ENCODE measurements around the gene TNFSF11. TPM values are rescaled to one million over a fixed set of nuclear protein-coding genes. Genes with fewer than 3 reads are reported as not detected.

Gene TNFSF11
- total RNA-seq, 1 experiment from 2014 or later = 3.5 TPM

DNA sequence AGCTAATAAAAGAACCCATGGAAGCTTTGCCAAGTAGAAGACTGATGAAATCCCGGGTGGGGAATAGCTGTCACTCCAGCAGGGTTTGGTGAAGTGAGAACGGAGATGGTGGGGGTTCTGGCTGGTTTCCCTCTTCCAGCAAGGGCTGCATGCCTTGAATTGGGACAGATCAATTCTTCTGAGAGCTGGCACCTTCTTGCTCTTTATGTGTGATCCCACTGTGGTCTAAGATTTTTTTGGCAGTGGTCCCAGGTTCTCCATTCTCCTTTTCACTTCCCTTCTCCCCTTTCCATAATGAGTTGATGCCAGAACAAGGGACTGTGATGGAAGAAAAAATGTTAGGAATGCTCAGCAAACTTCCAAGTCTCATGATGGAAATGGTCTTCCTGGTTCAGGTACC is 50.0 kb downstream of the TNFSF11 start:
- H4K5ac ChIP-seq (ENCODE audit: insufficient read length, low read depth, low read length) = no peak overlapping the region
- Mint-ChIP-seq H3K27ac (no peak overlapping the region), H3K36me3 (ENCODE audit: insufficient read depth in 1 of 3, low read depth in 3 of 3) (no peaks in the 10 kb centered on the region), H3K9me3 (no peaks in the 10 kb centered on the region), H3K4me3 (no peak overlapping the region), H3K27me3 (ENCODE audit: low read depth) (no peaks in the 10 kb centered on the region; the same call in 1 of the 2 replicates), H3K4me1 (peaks cover 7 to 11% of the 10 kb centered on the region in 2 experiments)
- no peaks in the 10 kb centered on the region for H4K20me1 ChIP-seq (ENCODE audit: control insufficient read depth, insufficient read depth, insufficient read length)
- no peak for DNase-seq
- H3K23ac ChIP-seq (ENCODE audit: insufficient read length, low read depth, low read length) = no peak overlapping the region
- no peak overlapping the region for H2AFZ ChIP-seq (ENCODE audit: low read length)
- WGBS (ENCODE audit: extremely low coverage, insufficient read length, low lambda C conversion rate) = no CpG with 5 or more reads among the region's 2 CpGs
- H3K56ac ChIP-seq (ENCODE audit: insufficient read length, low read depth, low read length) = no peak overlapping the region
- H3T11ph ChIP-seq (ENCODE audit: low read length) = no peak overlapping the region
- no peak overlapping the region for H3K4ac ChIP-seq (ENCODE audit: low read depth, low read length)
- no peaks in the 10 kb centered on the region for H3K23me2 ChIP-seq (ENCODE audit: insufficient read length, low read depth, low read length, poor library complexity, severe bottlenecking)
- no peak overlapping the region for H2BK5ac ChIP-seq (ENCODE audit: insufficient read length, low read length)
- H4K8ac ChIP-seq (replicated peaks; ENCODE audit: insufficient read length, low read depth, low read length) = no peak overlapping the region
- no peak overlapping the region for H3K9ac ChIP-seq (ENCODE audit: extremely low read depth, insufficient read length, low read length)
- H2BK15ac ChIP-seq (ENCODE audit: low read depth, low read length) = no peak overlapping the region
- H3K4me1 ChIP-seq (ENCODE audit: insufficient read depth, low read length) = no peaks in the 10 kb centered on the region
- no peak overlapping the region for H2BK20ac ChIP-seq (ENCODE audit: low read depth, low read length, poor library complexity, severe bottlenecking)
- no peak overlapping the region for H2AK5ac ChIP-seq (ENCODE audit: insufficient read length, low read length)
- H3K79me1 ChIP-seq (ENCODE audit: insufficient read depth, low read depth, low read length, poor library complexity, severe bottlenecking) = no peaks in the 10 kb centered on the region
- no peak overlapping the region for H4K91ac ChIP-seq (ENCODE audit: insufficient read length, low read depth, low read length)
- H3K4me2 ChIP-seq (ENCODE audit: insufficient read depth, insufficient read length, low read length) = no peak overlapping the region
- no peak overlapping the region for H3K18ac ChIP-seq (ENCODE audit: insufficient read length, low read depth, low read length)
- H2BK120ac ChIP-seq (ENCODE audit: low read depth, low read length, poor library complexity, severe bottlenecking) = no peak overlapping the region
- H3K27me3 ChIP-seq (ENCODE audit: insufficient read depth, low read length) = no peaks in the 10 kb centered on the region
- H3K79me2 ChIP-seq (ENCODE audit: insufficient read depth, low read length) = no peaks in the 10 kb centered on the region
- no peak for TF ChIP-seq CTCF (conservative IDR thresholded peaks at IDR 0.05)
- H2BK12ac ChIP-seq (ENCODE audit: insufficient read length, low read depth, low read length) = no peak overlapping the region
- H3K14ac ChIP-seq (ENCODE audit: insufficient read depth, low read length) = no peak overlapping the region
- H3K9me3 ChIP-seq (ENCODE audit: control insufficient read depth, low read depth, low read length) = no peaks in the 10 kb centered on the region
- H3K27ac ChIP-seq (ENCODE audit: insufficient read length, low read depth, low read length) = no peak overlapping the region
